HCT116 (cell line): ENCODE measurements around the gene INS. TPM values are rescaled to one million over a fixed set of nuclear protein-coding genes. Genes with fewer than 3 reads are reported as not detected.

Experiments
- ATAC-seq: fragments of 200-7000 bp; cut with Tn5 transposase; 2 replicates; pipeline ENCODE4 v1.9.1; 2020; ENCODE audit warnings: mild to moderate bottlenecking, moderate library complexity
- BruUV-seq: library from RNA; stranded (reverse); fragments of 400-500 nt; replicated peaks from 2 replicates; lab custom pipeline; 2021; lab: Mats Ljungman, UMichigan
- CTCF ChIA-PET: fragments of 300-600 bp; sonication (Branson Sonifier 250); formaldehyde crosslinking; loops from one replicate; lab custom pipeline; 2021; ENCODE audit warnings: antibody characterized with exemption; lab: Charles Lee
- POLR2A ChIA-PET: fragments of 300-600, 350-600 bp; sonication (Branson Sonifier 250); formaldehyde crosslinking; loops from one replicate; lab custom pipeline; 2021; ENCODE audit warnings: antibody characterized with exemption; lab: Charles Lee
- RAD21 ChIA-PET, 2 experiments: fragments of 300-600 bp; sonication (Branson Sonifier 250); formaldehyde crosslinking; loops; one replicate each; lab custom pipeline; 2023; ENCODE audit warnings: low total read pairs in 2 of 2; ENCODE audit not compliant: uncharacterized antibody in 2 of 2, unreplicated experiment in 2 of 2, low non-redundant PET in 1 of 2; lab: Charles Lee
- DNase-seq: peaks from one replicate; pipeline ENCODE4 v3.0.0-alpha.2; 2010; ENCODE audit warnings: low read depth, low spot score
- H2AFZ ChIP-seq: fragments of 200-600 bp; shearing (Covaris generic), sonication (generic); 2 replicates; pipeline ENCODE4 v1.6.1; 2017; ENCODE audit warnings: low read depth, mixed run types, mixed read lengths, antibody characterized with exemption, low read length; ENCODE audit not compliant: poor library complexity, severe bottlenecking
- H3K27ac ChIP-seq: 2 replicates; pipeline ENCODE4 v1.5.1; 2012; ENCODE audit warnings: low read depth, low read length
- H3K27me3 ChIP-seq: fragments of 200-600 bp; sonication (generic); 2 replicates; pipeline ENCODE4 v1.6.1; 2016; ENCODE audit warnings: mixed run types, low read length, mixed read lengths; ENCODE audit not compliant: insufficient read depth
- H3K36me3 ChIP-seq, 2 experiments: fragments of 200-500 bp in 1 of 2; fragments of 200-600 bp in 1 of 2; sonication (Bioruptor generic) in 1 of 2; sonication (generic) in 1 of 2; 2 replicates each; pipeline versions ENCODE4 v1.5.1 to v1.6.1; 2014 to 2016; ENCODE audit warnings: low read length in 2 of 2, inconsistent platforms in 1 of 2, mixed read lengths in 1 of 2, mixed run types in 1 of 2; ENCODE audit not compliant: insufficient read depth in 2 of 2, control insufficient read depth in 1 of 2
- H3K4me1 ChIP-seq, 2 experiments: fragments of 200-600 bp in 1 of 2; sonication (generic) in 1 of 2; 2 replicates each; pipeline versions ENCODE4 v1.5.1 to v1.6.1; 2012 to 2017; ENCODE audit warnings: low read length in 2 of 2, inconsistent platforms in 1 of 2, mild to moderate bottlenecking in 1 of 2, mixed read lengths in 1 of 2, mixed run types in 1 of 2, moderate library complexity in 1 of 2; ENCODE audit not compliant: insufficient read depth in 2 of 2, control insufficient read depth in 1 of 2
- H3K4me2 ChIP-seq: fragments of 200-600 bp; sonication (generic); 2 replicates; pipeline ENCODE4 v1.6.1; 2017; ENCODE audit warnings: mixed run types, low read length, mixed read lengths
- H3K4me3 ChIP-seq, 2 experiments: fragments of 200-600 bp in 1 of 2; sonication (generic) in 1 of 2; replicated peaks in 1 of 2; 2 replicates each; pipeline ENCODE4 v1.5.1; 2011 to 2016; ENCODE audit warnings: low read length in 2 of 2, control low read depth in 1 of 2, low read depth in 1 of 2, mild to moderate bottlenecking in 1 of 2, mixed read lengths in 1 of 2, mixed run types in 1 of 2
- H3K79me2 ChIP-seq: fragments of 200-600 bp; sonication (generic); 2 replicates; pipeline ENCODE4 v1.6.1; 2017; ENCODE audit warnings: mild to moderate bottlenecking, mixed run types, low read length, moderate library complexity, mixed read lengths; ENCODE audit not compliant: insufficient read depth
- H3K9ac ChIP-seq: fragments of 200-600 bp; sonication (generic); 2 replicates; pipeline ENCODE4 v1.6.1; 2016; ENCODE audit warnings: low read length, mixed read lengths
- H3K9me2 ChIP-seq: fragments of 200-600 bp; sonication (generic), shearing (Covaris generic); 2 replicates; pipeline ENCODE4 v1.6.1; 2017; ENCODE audit warnings: mixed run types, mild to moderate bottlenecking, moderate library complexity; ENCODE audit not compliant: insufficient read depth
- H3K9me3 ChIP-seq, 2 experiments: fragments of 200-500 bp in 1 of 2; fragments of 200-600 bp in 1 of 2; sonication (Bioruptor generic) in 1 of 2; sonication (generic) in 1 of 2; 2 replicates each; pipeline ENCODE4 v1.6.1; 2014 to 2017; ENCODE audit warnings: low read length in 2 of 2, mixed read lengths in 2 of 2, inconsistent platforms in 1 of 2, low read depth in 1 of 2, mild to moderate bottlenecking in 1 of 2, mixed run types in 1 of 2, moderate library complexity in 1 of 2; ENCODE audit not compliant: control insufficient read depth in 1 of 2, insufficient read depth in 1 of 2
- H4K20me1 ChIP-seq: fragments of 200-600 bp; sonication (generic), shearing (Covaris generic); 2 replicates; pipeline ENCODE4 v1.6.1; 2017; ENCODE audit warnings: mixed run types, mild to moderate bottlenecking, moderate library complexity; ENCODE audit not compliant: insufficient read depth
- CEBPB ChIP-seq: IDR thresholded peaks from 2 replicates; pipeline ENCODE4 v1.6.1; 2012; ENCODE audit warnings: low read depth
- ELF1 ChIP-seq: IDR thresholded peaks from 2 replicates; pipeline ENCODE4 v1.6.1; 2012; ENCODE audit warnings: low read depth, borderline replicate concordance
- EZH2phosphoT487 ChIP-seq: fragments of 200-600 bp; IDR thresholded peaks from 2 replicates; pipeline ENCODE4 v1.6.1; 2018; ENCODE audit warnings: antibody characterized with exemption, borderline replicate concordance
- POLR2AphosphoS5 ChIP-seq: IDR thresholded peaks from 2 replicates; pipeline ENCODE4 v1.6.1; 2011; ENCODE audit warnings: mild to moderate bottlenecking, low read depth, low read length, moderate library complexity
- RAD21 ChIP-seq: IDR thresholded peaks from 2 replicates; pipeline ENCODE4 v1.6.1; 2012; ENCODE audit warnings: low read depth, mild to moderate bottlenecking
- REST ChIP-seq: IDR thresholded peaks from 2 replicates; pipeline ENCODE4 v1.6.1; 2012; ENCODE audit warnings: low read depth
- SIN3A ChIP-seq: IDR thresholded peaks from 2 replicates; pipeline ENCODE4 v1.6.1; 2012; ENCODE audit warnings: low read depth
- SP1 ChIP-seq: IDR thresholded peaks from 2 replicates; pipeline ENCODE4 v1.6.1; 2012; ENCODE audit warnings: low read depth
- SRF ChIP-seq: IDR thresholded peaks from 2 replicates; pipeline ENCODE4 v1.6.1; 2012; ENCODE audit warnings: low read depth
- TCF7L2 ChIP-seq: IDR thresholded peaks from 2 replicates; pipeline ENCODE4 v1.7.0; 2011; ENCODE audit warnings: borderline replicate concordance, inconsistent platforms; ENCODE audit not compliant: insufficient read depth, insufficient read length; ENCODE audit errors: extremely low read depth
- YY1 ChIP-seq: IDR thresholded peaks from 2 replicates; pipeline ENCODE4 v1.6.1; 2011; ENCODE audit warnings: low read length, low read depth, moderate library complexity, mild to moderate bottlenecking; ENCODE audit not compliant: insufficient replicate concordance; ENCODE audit errors: extremely low read depth
- ZFX ChIP-seq: fragments of 450-650 bp; IDR thresholded peaks from 2 replicates; pipeline ENCODE4 v1.6.1; 2017
- ZNF274 ChIP-seq: fragments of 200-500 bp; sonication (Bioruptor generic); IDR thresholded peaks from 2 replicates; pipeline ENCODE4 v1.6.1; 2014; ENCODE audit warnings: mild to moderate bottlenecking, low read depth, low read length, inconsistent platforms
- intact Hi-C: fragments of 100-400 bp; cut with micrococcal nuclease; formaldehyde crosslinking; loops from 2 replicates; pipeline ENCODE4 v1.10.0; 2022
- total RNA-seq: library from RNA; stranded (reverse); gene quantifications from one replicate; pipeline ENCODE4 v1.2.1, GENCODE V29; 2021; ENCODE audit not compliant: unreplicated experiment
- TF ChIP-seq, protein P1 (sequence below): IDR thresholded peaks from 2 replicates; pipeline ENCODE4 v1.6.1; 2011; ENCODE audit warnings: mild to moderate bottlenecking, low read length, moderate library complexity; ENCODE audit not compliant: insufficient replicate concordance; ENCODE audit errors: extremely low read depth
- TF ChIP-seq, protein P2 (sequence below): IDR thresholded peaks from 2 replicates; pipeline ENCODE4 v1.6.1; 2012

INS gene
- total RNA-seq, 1 experiment from 2014 or later, result 0.44 TPM

GRCh38 chr11:2177076-2177475 lies 16.1 kb upstream of the INS start:
- intact Hi-C loops, result no loop called here
- H3K9me3 ChIP-seq, result no peaks in the 10 kb centered on the region
- TF ChIP-seq SIN3A, result no peak
- no peak for TF ChIP-seq CEBPB
- TF ChIP-seq POLR2AphosphoS5, result no peak
- no peak for TF ChIP-seq TCF7L2
- no peak for TF ChIP-seq ELF1
- TF ChIP-seq YY1, result no peak
- TF ChIP-seq EZH2phosphoT487, result no peak
- TF ChIP-seq REST, result no peak
- no peak for TF ChIP-seq RAD21
- TF ChIP-seq SRF, result no peak
- TF ChIP-seq, protein P1, sequence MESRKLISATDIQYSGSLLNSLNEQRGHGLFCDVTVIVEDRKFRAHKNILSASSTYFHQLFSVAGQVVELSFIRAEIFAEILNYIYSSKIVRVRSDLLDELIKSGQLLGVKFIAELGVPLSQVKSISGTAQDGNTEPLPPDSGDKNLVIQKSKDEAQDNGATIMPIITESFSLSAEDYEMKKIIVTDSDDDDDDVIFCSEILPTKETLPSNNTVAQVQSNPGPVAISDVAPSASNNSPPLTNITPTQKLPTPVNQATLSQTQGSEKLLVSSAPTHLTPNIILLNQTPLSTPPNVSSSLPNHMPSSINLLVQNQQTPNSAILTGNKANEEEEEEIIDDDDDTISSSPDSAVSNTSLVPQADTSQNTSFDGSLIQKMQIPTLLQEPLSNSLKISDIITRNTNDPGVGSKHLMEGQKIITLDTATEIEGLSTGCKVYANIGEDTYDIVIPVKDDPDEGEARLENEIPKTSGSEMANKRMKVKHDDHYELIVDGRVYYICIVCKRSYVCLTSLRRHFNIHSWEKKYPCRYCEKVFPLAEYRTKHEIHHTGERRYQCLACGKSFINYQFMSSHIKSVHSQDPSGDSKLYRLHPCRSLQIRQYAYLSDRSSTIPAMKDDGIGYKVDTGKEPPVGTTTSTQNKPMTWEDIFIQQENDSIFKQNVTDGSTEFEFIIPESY, result no peak
- TF ChIP-seq, protein P2, sequence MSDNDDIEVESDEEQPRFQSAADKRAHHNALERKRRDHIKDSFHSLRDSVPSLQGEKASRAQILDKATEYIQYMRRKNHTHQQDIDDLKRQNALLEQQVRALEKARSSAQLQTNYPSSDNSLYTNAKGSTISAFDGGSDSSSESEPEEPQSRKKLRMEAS, result no peak
- TF ChIP-seq ZFX, result no peak
- TF ChIP-seq ZNF274, result no peak
- no peak for TF ChIP-seq SP1
- TF ChIP-seq, all 23 proteins: peak for 0
- Histone ChIP-seq H3K4me3 (no peak overlapping the region), H3K4me1 (peaks cover 30 to 60% of the 10 kb centered on the region in 2 experiments), H2AFZ (no peak overlapping the region), H4K20me1 (no peaks in the 10 kb centered on the region), H3K27me3 (no peaks in the 10 kb centered on the region), H3K4me2 (no peak overlapping the region), H3K79me2 (no peaks in the 10 kb centered on the region), H3K9ac (no peak overlapping the region), H3K36me3 (no peaks in the 10 kb centered on the region), H3K27ac (no peak overlapping the region), H3K9me2 (no peaks in the 10 kb centered on the region)
- RAD21 ChIA-PET, result no interaction called here
- ATAC-seq (no peak), DNase-seq (no peak)
- CTCF ChIA-PET, result no interaction called here
- BruUV-seq, result no TSS peak
- POLR2A ChIA-PET, result no interaction called here
